HG02884 (cell line): ENCODE results near the gene SLCO2A1.

Experiments used
- ATAC-seq: cut with Tn5 transposase; IDR thresholded peaks from one replicate; pipeline ENCODE4 v1.9.1; 2021; ENCODE audit warnings: mild to moderate bottlenecking, moderate library complexity; ENCODE audit not compliant: unreplicated experiment

Gene SLCO2A1

GRCh38 chr3:133956353-133956752, 73.4 kb downstream of the SLCO2A1 start:
- ATAC-seq = no peak

DNA sequence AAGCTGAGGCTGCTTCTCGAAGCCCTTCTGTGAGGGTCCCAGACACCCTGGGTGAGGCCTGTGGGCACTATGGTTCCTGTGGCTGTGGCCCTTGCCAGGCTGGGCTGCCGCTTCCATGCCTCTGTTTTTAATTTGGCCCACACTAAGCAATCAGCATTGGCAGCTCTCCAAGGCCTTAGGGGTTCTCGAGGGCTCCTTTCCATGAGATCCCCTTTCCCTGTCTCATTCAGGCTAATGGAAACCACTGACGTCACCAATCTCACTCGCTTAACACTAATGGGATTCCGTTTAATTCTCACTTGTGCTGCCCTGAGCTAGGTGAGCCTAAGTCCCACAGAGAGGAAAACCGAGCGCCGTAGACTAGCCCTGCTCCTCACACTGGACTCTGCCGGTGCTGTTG, 73.8 kb downstream of the SLCO2A1 start:
- no peak for ATAC-seq

DNA sequence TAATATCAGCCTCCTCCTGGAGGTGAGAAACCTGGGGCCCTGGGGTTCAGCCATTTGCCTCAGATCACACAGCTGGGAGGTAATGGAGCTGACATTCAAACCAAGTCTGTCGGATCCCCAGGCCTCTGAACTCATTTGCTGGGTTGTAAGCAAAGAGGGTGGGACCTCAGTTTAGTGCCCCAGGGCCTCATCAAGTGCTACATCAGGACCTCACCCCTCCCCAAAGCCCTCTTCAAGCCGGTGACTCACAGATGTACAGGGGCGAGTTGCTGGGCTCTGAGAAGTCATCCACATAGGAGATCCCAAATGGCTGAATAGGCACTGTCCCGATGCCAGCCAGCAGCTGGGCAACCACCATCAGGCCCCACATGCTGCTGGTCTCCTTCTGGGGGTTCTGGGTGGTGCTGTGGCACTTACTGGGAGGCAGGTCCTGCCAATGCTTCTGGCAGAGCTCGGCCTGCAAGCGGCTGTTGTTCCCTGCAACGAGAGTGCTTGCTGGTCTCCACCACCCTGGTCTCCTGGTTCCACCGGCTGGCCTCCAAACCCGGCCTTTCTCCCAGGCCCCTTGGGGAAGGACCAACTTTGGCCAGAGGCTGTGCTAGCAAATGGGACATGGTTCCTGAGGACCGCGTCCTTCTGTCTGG, 74.9 kb downstream of the SLCO2A1 start:
- no peak for ATAC-seq

- ATAC-seq = no peak
Measured at GRCh38 chr3:133953297-133953696, 76.4 kb downstream of the SLCO2A1 start.

GRCh38 chr3:133949438-133949837, 80.3 kb downstream of the SLCO2A1 start:
- ATAC-seq = no peak

DNA sequence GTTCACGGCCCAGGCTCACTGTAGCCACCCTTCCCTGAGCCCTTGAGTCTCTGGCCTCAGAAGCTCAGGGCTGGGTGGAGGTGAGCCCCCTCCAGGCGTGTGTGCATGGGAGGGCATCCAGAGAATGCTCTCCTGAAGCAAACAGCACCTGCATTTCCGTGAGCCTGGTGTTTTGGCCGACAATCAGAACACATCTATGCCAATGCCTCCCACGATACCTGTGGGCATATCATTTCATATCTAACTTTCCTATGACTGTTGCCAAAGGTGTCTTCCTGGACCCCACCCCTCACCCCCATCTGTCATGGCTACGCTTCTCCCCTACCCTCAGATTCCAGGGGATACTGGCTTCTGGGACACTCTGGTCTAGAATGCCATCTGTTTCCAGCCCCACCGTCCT, 80.7 kb downstream of the SLCO2A1 start:
- ATAC-seq = no peak

DNA sequence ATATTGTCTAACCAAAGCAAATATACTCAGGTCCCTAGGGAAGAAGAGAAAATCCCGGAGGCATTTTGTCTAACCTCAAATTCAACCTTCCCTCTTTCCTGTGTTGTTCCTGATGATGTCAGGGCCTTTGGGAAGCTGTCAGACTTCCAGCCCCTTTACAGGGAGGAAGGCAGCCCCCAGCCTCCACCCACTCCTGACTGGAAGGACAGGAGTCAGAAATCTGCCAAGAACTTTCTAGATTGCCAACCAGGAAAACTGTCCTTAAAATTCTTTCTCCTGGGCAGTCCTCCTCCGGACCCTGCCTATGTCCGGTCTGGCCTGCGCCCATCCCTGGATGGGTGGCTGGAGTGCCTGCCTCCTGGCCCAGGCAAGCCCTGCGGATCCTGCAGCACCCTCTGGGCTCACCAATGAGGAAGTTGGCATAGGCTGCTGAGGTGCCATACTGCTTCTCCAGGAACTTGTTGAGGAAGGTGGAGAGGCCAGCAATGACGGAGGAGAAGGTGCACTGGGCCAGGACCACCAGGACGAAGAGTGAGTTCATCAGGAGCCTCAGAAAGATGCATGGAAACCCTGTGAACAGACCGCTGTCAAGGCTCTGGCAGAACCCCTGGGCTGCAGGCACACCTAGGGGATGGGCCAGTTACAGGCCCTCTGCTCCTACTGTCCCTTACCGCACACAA, 81.5 kb downstream of the SLCO2A1 start:
- ATAC-seq = no peak

DNA sequence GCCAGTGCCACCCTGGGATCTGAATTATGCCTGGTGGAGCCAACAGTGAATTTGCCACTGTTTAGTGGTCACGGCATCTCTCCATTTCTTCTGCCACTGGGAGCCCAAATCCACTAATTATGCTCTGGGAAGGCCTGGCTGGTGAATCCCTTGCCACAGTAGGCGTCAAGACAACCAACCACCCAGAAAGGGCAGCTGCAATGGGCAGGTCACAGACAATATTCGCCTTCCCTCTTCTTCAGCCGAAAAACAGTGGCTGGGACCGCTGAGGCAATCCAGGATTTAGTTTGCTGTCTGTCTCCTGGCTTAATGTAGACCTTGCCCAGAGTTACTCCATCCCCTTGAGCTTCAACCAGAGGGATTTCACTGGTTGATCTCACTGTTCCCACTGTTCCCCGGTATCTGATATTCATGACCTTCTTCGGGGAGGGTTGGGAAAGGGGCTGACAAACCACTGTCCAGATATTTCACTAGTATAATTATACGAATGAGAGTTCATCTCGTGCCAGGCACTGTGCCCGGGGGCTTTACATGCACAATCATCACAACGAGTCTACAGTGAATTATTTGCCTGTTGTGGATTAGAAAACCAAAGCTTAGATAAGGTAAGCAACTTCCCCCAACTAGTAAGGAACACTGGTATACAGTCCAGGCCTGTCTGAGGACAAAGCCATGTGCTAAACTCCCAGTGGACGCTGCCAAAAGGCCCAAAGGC, 84.2 kb downstream of the SLCO2A1 start:
- no peak for ATAC-seq

GRCh38 chr3:133944641-133945380, 84.9 kb downstream of the SLCO2A1 start:
- ATAC-seq = no peak

GRCh38 chr3:133944181-133944580, 85.5 kb downstream of the SLCO2A1 start:
- ATAC-seq = no peak

GRCh38 chr3:133943639-133944141, 86.0 kb downstream of the SLCO2A1 start:
- no peak for ATAC-seq

DNA sequence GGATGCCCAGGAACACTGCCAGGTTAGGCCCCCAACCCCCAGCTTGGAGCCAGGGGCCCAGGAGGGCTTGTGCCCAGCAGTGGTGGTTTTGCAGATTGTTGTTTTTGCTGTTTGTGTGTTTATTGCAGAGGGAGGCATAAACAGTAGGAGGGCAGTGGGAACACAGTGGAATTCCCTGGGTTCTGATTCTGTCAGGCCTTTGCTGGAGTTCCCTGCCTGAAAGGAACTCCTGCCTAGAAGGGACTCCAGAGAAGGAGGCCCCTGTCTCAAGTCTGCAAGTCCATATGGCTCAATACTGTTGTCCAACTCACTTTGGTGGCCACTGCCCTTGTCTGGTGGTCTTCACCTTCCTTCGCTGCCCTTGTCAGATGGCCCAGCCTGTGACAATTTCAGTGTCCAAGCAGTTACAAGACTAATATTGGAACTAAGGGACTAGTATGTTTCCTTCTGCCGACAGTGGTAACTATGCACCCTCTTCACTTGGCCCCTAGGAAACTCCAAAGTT, 86.6 kb downstream of the SLCO2A1 start:
- no peak for ATAC-seq

DNA sequence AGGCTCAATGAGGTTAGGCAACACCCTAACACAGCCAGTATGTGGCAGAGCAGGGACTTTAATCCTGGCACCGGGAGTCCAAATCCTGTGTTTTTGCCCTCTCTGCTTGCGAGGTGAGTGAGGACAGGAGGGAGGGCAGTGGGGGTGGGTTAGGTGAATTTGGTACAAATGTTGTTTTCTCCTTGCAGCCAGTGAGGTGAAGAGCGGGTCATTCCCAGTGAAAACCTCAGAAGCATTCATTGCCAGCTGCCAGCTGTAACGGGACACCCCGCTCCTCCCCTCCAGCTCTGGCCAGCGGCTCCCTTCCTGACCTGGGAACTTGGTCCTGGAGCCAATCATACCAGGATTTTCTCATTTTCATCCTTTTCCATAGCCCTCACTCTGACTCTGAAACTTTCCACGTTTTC, 88.3 kb downstream of the SLCO2A1 start:
- ATAC-seq = no peak

GRCh38 chr3:133940536-133940935, 89.2 kb downstream of the SLCO2A1 start:
- ATAC-seq = no peak

DNA sequence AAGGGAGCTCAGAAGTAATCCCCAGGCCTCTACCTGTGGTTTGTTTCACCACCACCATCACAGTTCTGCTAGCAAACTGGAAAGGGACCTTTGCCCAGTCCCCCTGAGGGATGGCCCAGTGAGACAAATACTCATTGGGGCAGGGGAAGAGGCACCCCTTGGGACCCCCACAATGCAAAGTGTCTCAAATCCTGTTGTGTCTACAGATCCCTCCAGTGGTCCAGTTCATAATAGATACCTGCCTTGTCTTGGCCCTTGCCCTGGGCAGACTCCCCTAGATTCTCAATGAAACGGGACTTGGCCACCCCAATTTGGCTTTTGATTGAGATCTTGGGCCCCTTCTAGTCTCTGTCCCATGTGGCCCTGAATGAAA, 90.3 kb downstream of the SLCO2A1 start:
- no peak for ATAC-seq

- no peak for ATAC-seq
Measured at GRCh38 chr3:133938770-133939462, 90.8 kb downstream of the SLCO2A1 start.

- no peak for ATAC-seq
Measured at GRCh38 chr3:133937756-133938601, 91.7 kb downstream of the SLCO2A1 start.

- no peak for ATAC-seq
Measured at GRCh38 chr3:133937061-133937686, 92.6 kb downstream of the SLCO2A1 start.
